IPS-18a (cell line): ENCODE measurements around the gene IL2RG.

Experiments used
- H3K27ac ChIP-seq: one replicate; pipeline ENCODE4 v1.5.1; 2013; ENCODE audit warnings: low read length
- H3K27me3 ChIP-seq: one replicate; pipeline ENCODE4 v1.6.1; 2013; ENCODE audit warnings: mild to moderate bottlenecking, low read length; ENCODE audit not compliant: control insufficient read depth, insufficient read depth
- H3K36me3 ChIP-seq: one replicate; pipeline ENCODE4 v1.6.1; 2013; ENCODE audit warnings: low read depth, low read length; ENCODE audit not compliant: control insufficient read depth
- H3K4me1 ChIP-seq: one replicate; pipeline ENCODE4 v1.6.1; 2013; ENCODE audit warnings: low read depth, low read length; ENCODE audit not compliant: control insufficient read depth
- H3K4me3 ChIP-seq: one replicate; pipeline ENCODE4 v1.5.1; 2013; ENCODE audit warnings: low read length
- H3K9ac ChIP-seq: one replicate; pipeline ENCODE4 v1.6.1; 2013; ENCODE audit warnings: mild to moderate bottlenecking, low read length, moderate library complexity
- H3K9me3 ChIP-seq: one replicate; pipeline ENCODE4 v1.6.1; 2013; ENCODE audit warnings: low read depth, low read length; ENCODE audit not compliant: control insufficient read depth

IL2RG gene

GRCh38 chrX:71111141-71111843 is at the start of gene IL2RG:
TSS of gene IL2RG (minus strand) at chrX:71111577. CDS start at chrX:71111539, 38 bp downstream.
- Histone ChIP-seq H3K9me3 (peaks cover 12% of the 10 kb centered on the region), H3K4me3 (no peak within 1 kb of the TSS), H3K4me1 (no peaks in the 10 kb centered on the region), H3K36me3 (no peaks in the 10 kb centered on the region), H3K9ac (no peak within 1 kb of the TSS), H3K27me3 (no peaks in the 10 kb centered on the region), H3K27ac (no peak within 1 kb of the TSS)

DNA sequence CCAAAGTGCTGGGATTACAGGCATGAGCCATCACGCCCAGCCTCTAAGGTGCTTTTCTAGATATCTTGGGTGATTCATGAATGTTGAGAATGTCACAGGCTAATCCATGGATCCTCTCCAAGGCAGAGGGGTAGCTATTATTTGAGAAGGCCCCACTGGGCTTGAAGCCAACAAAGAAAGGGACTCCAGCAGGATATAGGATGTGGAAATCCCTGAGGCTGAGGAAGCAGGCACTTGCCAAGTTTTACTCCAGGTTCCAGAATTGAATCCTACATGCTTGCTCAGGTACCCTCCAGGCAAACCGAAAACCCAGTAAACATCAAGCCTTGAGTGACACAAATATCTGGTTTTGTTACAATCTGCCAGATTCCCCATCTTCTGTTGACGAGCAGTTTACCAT is 49.1 kb upstream of the IL2RG start:
- Histone ChIP-seq H3K4me1 (no peaks in the 10 kb centered on the region), H3K36me3 (no peaks in the 10 kb centered on the region), H3K27me3 (no peaks in the 10 kb centered on the region), H3K9me3 (peaks cover 12% of the 10 kb centered on the region), H3K9ac (no peak overlapping the region), H3K27ac (no peak overlapping the region), H3K4me3 (no peak overlapping the region)

- H3K36me3 ChIP-seq: no peaks in the 10 kb centered on the region
- no peaks in the 10 kb centered on the region for H3K27me3 ChIP-seq
- H3K9ac ChIP-seq: no peak overlapping the region
- peaks cover 9% of the 10 kb centered on the region for H3K9me3 ChIP-seq
- H3K4me1 ChIP-seq: no peaks in the 10 kb centered on the region
- H3K27ac ChIP-seq: no peak overlapping the region
- H3K4me3 ChIP-seq: no peak overlapping the region
These were observed 48.0 kb upstream of the IL2RG start for GRCh38 chrX:71159335-71159734.

- Histone ChIP-seq H3K27me3 (no peaks in the 10 kb centered on the region), H3K9me3 (peaks cover 5% of the 10 kb centered on the region), H3K36me3 (no peaks in the 10 kb centered on the region), H3K9ac (no peak overlapping the region), H3K27ac (no peak overlapping the region), H3K4me3 (no peak overlapping the region), H3K4me1 (no peaks in the 10 kb centered on the region)
These were observed 47.2 kb upstream of the IL2RG start for GRCh38 chrX:71158603-71159002.

DNA sequence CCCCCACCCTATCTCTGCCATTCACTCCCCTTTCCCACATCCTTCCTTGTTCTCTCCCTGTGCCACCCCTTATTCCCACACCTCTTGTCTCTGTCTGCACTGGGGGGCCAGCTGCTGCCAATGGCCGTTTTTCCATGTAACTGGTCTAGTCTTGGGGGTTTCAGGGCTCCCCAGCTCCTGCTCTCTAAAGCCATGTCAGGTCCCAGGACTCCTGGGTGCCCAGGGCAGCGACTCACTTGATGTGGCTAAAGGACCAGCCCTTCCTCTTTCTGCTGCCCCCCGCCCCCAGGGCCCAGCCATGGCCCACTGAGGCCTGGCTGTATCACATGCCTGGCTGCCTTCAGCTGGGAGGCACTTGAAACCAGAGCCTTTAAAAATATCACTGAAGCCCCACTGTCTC is 43.3 kb upstream of the IL2RG start:
- Histone ChIP-seq H3K4me3 (no peak overlapping the region), H3K9me3 (peaks cover 2% of the 10 kb centered on the region), H3K36me3 (no peaks in the 10 kb centered on the region), H3K27ac (no peak overlapping the region), H3K4me1 (no peaks in the 10 kb centered on the region), H3K27me3 (no peaks in the 10 kb centered on the region), H3K9ac (no peak overlapping the region)

GRCh38 chrX:71154196-71154595 is 42.8 kb upstream of the IL2RG start:
- Histone ChIP-seq H3K36me3 (no peaks in the 10 kb centered on the region), H3K4me1 (no peaks in the 10 kb centered on the region), H3K4me3 (no peak overlapping the region), H3K27me3 (no peaks in the 10 kb centered on the region), H3K9ac (no peak overlapping the region), H3K9me3 (peaks cover 2% of the 10 kb centered on the region), H3K27ac (no peak overlapping the region)

DNA sequence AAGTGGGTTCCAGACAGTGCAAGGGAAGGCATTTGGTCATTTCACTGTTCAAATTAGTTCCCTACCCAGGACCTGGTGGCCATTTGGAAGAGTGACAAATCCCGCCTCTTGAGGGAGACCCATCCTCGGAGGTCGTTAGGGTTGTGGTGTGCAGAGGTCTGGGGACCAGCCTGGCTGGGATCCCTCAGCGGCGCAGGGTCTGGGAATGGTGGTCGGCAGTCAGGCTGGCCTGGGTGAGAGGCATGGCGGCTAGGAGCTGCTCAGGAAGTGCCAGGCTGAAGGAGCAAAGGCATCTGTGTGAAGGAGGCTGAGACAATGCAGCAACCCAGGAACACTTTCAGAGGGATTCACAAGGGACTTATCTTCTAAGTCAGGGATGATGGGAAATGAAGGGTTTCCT is 40.0 kb upstream of the IL2RG start:
- Histone ChIP-seq H3K4me1 (peaks cover 4% of the 10 kb centered on the region), H3K27ac (no peak overlapping the region), H3K36me3 (no peaks in the 10 kb centered on the region), H3K9ac (no peak overlapping the region), H3K9me3 (peaks cover 2% of the 10 kb centered on the region), H3K27me3 (no peaks in the 10 kb centered on the region), H3K4me3 (no peak overlapping the region)

DNA sequence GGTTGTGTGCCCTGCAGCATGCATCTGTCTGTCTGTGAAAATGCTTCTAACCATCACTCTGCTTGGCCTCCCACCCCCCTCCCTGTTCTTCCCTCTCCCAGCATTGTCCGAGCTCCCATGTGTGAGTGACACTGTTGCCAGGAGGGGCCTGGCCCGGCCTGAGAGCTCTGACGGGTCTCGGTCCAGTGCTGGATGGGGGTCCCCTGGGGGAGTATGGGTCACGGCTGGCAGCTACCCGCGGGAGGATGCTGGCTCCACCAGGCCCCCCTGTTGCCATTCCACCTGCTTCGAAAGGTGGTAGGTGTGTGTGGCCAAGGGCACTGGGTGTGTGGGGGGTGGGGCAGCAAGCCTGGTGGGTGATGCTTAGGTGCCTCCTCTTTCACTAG is 36.9 kb upstream of the IL2RG start:
- Histone ChIP-seq H3K9ac (no peak overlapping the region), H3K9me3 (no peaks in the 10 kb centered on the region), H3K36me3 (no peaks in the 10 kb centered on the region), H3K27ac (no peak overlapping the region), H3K4me3 (no peak overlapping the region), H3K27me3 (no peaks in the 10 kb centered on the region), H3K4me1 (peaks cover 6% of the 10 kb centered on the region)

- Histone ChIP-seq H3K27me3 (no peaks in the 10 kb centered on the region), H3K27ac (no peak overlapping the region), H3K4me1 (peaks cover 6% of the 10 kb centered on the region), H3K9me3 (no peaks in the 10 kb centered on the region), H3K36me3 (no peaks in the 10 kb centered on the region), H3K4me3 (no peak overlapping the region), H3K9ac (no peak overlapping the region)
These were observed 36.3 kb upstream of the IL2RG start for GRCh38 chrX:71147496-71148277.

DNA sequence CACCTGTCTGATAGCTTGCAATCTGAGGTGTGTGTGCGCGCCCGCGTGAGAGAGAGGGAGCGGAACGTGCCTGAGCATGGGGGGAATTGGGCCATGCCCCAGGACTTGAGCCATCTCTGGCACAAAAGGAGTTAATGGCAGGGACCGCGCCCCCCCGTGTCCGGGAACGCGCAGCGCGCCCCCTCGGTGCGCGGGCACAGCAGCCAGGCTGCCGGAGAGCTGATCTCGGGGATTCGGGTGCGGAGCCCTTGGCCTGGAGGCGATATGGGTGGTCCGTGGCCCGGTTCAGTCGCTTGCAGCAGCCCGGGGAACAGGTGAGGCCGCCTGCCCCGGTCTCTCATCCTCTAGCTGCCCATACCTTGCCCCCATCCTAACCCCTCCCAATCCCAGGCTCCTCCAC is 33.3 kb upstream of the IL2RG start, which contains the start of gene NLGN3:
NLGN3 (plus strand) TSS at position 191 of the 400 bp plus-strand sequence. CDS start 2,909 bp downstream, outside the sequence.
- no peaks in the 10 kb centered on the region for H3K36me3 ChIP-seq
- peaks cover 6% of the 10 kb centered on the region for H3K4me1 ChIP-seq
- no peaks in the 10 kb centered on the region for H3K9me3 ChIP-seq
- peak within 1 kb of the TSS; percentile 73 for H3K4me3 ChIP-seq
- H3K9ac ChIP-seq: peak within 1 kb of the TSS; percentile 22
- H3K27me3 ChIP-seq: no peaks in the 10 kb centered on the region
- H3K27ac ChIP-seq: no peak within 1 kb of the TSS

DNA sequence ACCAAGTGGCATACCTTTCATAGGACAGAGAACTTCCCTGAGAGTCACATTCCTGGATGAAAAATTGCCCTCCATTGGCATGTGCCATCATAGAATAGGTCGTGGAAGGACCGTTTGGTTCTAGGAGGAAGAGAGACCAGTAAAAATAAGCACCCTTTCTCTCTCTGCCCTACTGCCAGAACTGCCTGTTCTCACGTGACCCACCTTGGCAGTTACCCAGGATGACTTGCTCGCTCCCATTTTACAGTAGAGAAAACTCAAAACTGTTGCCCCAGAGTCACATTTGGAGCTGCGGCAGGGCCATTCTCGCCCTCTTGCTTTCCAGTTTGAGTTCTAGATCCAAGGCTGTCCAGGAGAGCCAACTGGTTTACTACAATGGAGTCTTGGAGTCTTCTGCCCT is 32.1 kb upstream of the IL2RG start:
- Histone ChIP-seq H3K9ac (no peak overlapping the region), H3K27me3 (no peaks in the 10 kb centered on the region), H3K36me3 (peaks cover 4% of the 10 kb centered on the region), H3K4me1 (peaks cover 6% of the 10 kb centered on the region), H3K27ac (no peak overlapping the region), H3K9me3 (no peaks in the 10 kb centered on the region), H3K4me3 (no peak overlapping the region)

DNA sequence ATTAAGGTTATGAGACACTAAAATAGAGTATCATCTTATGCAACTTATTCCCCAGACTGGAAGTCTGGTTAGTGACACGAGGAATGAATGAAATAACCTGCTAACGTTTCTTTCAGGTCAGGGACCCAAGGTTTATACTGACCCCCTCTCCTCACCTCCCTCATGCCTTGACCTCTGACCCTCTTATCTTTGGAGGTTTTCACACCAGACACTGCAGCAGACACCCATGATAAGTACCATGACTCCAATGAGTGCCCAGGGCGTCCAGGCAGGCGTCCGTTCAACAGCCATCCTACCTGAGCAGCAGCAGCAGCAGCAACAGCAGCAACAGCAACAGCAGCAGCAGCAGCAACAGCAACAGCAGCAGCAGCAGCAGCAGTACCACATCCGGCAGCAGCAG is 29.1 kb upstream of the IL2RG start:
- Histone ChIP-seq H3K27ac (no peak overlapping the region), H3K9ac (no peak overlapping the region), H3K27me3 (no peaks in the 10 kb centered on the region), H3K4me3 (no peak overlapping the region), H3K9me3 (no peaks in the 10 kb centered on the region), H3K36me3 (peaks cover 17% of the 10 kb centered on the region), H3K4me1 (no peaks in the 10 kb centered on the region)
